Right lobe of liver (tissue), 6 donors: ENCODE data around the gene RHOC. TPM values are rescaled to one million over a fixed set of nuclear protein-coding genes. Genes with fewer than 3 reads are reported as not detected.
"Not testable (repeated sequence)": the region's sequence is repeated elsewhere in the genome, so short reads cannot be mapped to it uniquely, and the experiment has no call there.

Source experiments
- ATAC-seq, 4 donors: fragments of 200-7000 bp; cut with Tn5 transposase; one replicate each; pipeline ENCODE4 v1.9.1; 2020; ENCODE audit warnings: mild to moderate bottlenecking in 4 of 4, moderate library complexity in 4 of 4
- DNase-seq, 3 donors: peaks; one replicate each; pipeline ENCODE4 v3.0.0-alpha.2; 2020
- H3K27ac ChIP-seq, 3 donors: fragments of 200-600 bp; one replicate each; pipeline ENCODE4 v1.8.0; 2022
- H3K27me3 ChIP-seq, 2 donors: fragments of 200-600 bp; one replicate each; pipeline ENCODE4 v1.8.0; 2022
- H3K36me3 ChIP-seq, 4 donors: fragments of 200-600 bp; sonication (generic) in 1 of 4; one replicate each; pipeline versions ENCODE4 v1.5.1 to v1.8.0; 2017 to 2022; ENCODE audit warnings: control low read depth in 1 of 4
- H3K4me1 ChIP-seq, 4 donors: fragments of 200-600 bp; sonication (generic) in 1 of 4; one replicate each; pipeline versions ENCODE4 v1.5.1 to v1.8.0; 2017 to 2022; ENCODE audit warnings: control low read depth in 1 of 4
- H3K4me3 ChIP-seq, 3 donors: fragments of 200-600 bp; one replicate each; pipeline ENCODE4 v1.8.0; 2022
- H3K9me3 ChIP-seq, 4 donors: fragments of 200-600 bp; sonication (generic) in 1 of 4; one replicate each; pipeline versions ENCODE4 v1.5.1 to v1.8.0; 2017 to 2022; ENCODE audit warnings: control low read depth in 1 of 4
- POLR2A ChIP-seq: fragments of 450-650 bp; IDR thresholded peaks from one replicate; pipeline ENCODE4 v1.6.1; 2017; ENCODE audit warnings: antibody characterized with exemption, mild to moderate bottlenecking
- WGBS: methylation state at CpG from one replicate; pipeline ENCODE4 v1.1.6; 2018; ENCODE audit warnings: low coverage, low lambda C conversion rate; ENCODE audit not compliant: insufficient coverage; ENCODE audit errors: missing lambda C conversion rate; 5-methylcytosine and 5-hydroxymethylcytosine counted together
- intact Hi-C, 2 donors: fragments of 100-400 bp; cut with DNase I; formaldehyde crosslinking; loops; one replicate each; pipeline versions ENCODE4 v1.11.2 to v1.14.1; 2022
- total RNA-seq, 6 experiments: library from RNA; depleted of rRNA in 2 of 6; stranded (reverse); fragments of >200 nt in 2 of 6; fragmentation: NEBNext Ultra II Directional in 3 of 6; extraction: Animal tissue kit (Norgen Biotek cat#: 25700) in 3 of 6; gene quantifications; one replicate each; pipeline versions ENCODE4 v1.1.0 to v1.2.4, GENCODE V29; 2016 to 2023
- TF ChIP-seq, protein P1 (sequence below), 4 donors: fragments of 200-600 bp in 3 of 4; fragments of 450-650 bp in 1 of 4; IDR thresholded peaks; one replicate each; pipeline versions ENCODE4 v1.5.1 to v1.8.0; 2016 to 2022; ENCODE audit warnings: antibody characterized with exemption in 4 of 4, mild to moderate bottlenecking in 2 of 4
- donor health status: DM: no; HTN: yes; CAD: no.
- donor health status: DM: no; HTN: no; CAD: no.
- donor health status: DM: no; HTN: no; CAD: no.
- donor health status: DM: no; HTN: yes; CAD: no.
- donor health status: DM: no; HTN: yes; CAD: no.

Gene RHOC
- total RNA-seq, 6 experiments from 2014 or later: 47.9 to 207 (median 107) TPM

DNA sequence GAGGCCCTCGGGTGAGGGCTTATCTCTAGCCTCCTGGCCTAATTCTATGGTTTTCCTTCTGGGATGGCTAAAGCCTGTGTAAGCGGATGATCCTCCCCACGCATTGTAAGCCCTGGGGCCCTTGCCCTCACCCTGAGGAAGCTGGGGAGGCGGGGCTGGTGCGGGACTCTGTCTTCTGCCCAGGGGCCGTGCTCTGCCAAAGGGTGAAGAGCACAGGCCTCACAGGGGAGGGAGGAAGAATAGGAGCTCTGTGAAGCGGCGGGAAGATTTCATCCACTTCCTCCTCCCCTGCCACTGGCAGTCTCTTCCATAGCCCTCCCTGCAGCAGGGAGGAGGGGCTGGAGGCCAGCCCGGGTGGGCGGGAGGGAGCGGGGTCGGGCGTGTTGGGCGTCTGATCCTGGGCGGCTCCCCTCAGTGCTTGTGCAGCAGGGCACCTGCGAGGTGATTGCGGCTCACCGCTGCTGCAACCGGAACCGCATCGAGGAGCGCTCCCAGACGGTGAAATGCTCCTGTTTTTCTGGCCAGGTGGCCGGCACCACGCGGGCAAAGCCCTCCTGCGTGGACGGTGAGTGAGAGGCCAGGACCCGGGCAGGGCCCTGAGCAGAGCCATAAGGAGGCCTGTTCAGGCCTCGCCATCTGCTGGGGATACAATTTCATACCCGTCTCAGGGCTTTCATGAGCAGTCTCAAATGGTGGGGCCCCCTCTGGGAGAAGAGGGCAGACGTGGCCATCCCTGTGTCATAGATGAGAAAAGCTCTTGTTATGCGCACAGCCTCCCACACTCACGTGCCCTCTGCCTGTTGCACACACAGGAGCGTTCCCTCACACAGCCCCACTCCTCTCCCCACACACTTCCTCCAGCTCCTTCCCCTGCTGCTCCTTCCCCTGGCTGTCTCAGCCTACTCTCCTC, 15.9 kb upstream of the RHOC start:
- Histone ChIP-seq H3K4me1 (peaks cover 0 to 6% (median 2%) of the 10 kb centered on the region in 4 donors), H3K36me3 (no peaks in the 10 kb centered on the region), H3K27ac (no peak overlapping the region), H3K4me3 (no peak overlapping the region), H3K27me3 (no peaks in the 10 kb centered on the region), H3K9me3 (no peaks in the 10 kb centered on the region)
- no peak for DNase-seq
- intact Hi-C loops: no loop called here
- no peak for TF ChIP-seq POLR2A
- TF ChIP-seq, protein P1, sequence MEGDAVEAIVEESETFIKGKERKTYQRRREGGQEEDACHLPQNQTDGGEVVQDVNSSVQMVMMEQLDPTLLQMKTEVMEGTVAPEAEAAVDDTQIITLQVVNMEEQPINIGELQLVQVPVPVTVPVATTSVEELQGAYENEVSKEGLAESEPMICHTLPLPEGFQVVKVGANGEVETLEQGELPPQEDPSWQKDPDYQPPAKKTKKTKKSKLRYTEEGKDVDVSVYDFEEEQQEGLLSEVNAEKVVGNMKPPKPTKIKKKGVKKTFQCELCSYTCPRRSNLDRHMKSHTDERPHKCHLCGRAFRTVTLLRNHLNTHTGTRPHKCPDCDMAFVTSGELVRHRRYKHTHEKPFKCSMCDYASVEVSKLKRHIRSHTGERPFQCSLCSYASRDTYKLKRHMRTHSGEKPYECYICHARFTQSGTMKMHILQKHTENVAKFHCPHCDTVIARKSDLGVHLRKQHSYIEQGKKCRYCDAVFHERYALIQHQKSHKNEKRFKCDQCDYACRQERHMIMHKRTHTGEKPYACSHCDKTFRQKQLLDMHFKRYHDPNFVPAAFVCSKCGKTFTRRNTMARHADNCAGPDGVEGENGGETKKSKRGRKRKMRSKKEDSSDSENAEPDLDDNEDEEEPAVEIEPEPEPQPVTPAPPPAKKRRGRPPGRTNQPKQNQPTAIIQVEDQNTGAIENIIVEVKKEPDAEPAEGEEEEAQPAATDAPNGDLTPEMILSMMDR (IDR thresholded peaks at IDR 0.05): no peak
- ATAC-seq: peak; percentile 11 to 39 (median 24)
- WGBS: 39% methylated on average over 7 of the region's 35 CpGs

DNA sequence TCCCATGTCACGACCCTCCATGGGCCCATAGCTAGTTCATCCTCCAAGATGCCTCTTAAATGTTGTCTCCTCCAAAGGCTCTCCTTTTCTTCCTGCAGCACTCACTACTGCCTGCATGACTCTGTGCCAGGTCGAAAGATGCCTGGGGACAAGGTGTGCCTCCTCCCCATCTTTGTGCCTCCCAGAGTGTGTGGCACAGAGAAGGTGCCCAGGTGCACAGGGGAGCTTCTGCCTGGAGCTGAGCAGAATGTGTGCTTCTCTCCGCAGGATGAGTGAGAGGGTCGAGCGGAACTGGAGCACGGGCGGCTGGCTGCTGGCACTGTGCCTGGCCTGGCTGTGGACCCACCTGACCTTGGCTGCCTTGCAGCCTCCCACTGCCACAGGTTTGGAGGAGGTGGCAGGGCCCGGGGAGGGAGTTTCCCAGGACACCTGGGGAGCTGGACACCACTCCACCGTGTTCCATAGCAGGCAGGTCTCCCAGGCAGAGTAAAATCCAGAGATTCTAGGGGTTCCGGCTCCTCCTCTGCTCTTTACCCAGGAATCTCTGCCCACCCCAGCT, 15.1 kb upstream of the RHOC start:
- peaks cover 0 to 6% (median 2%) of the 10 kb centered on the region in 4 donors for H3K4me1 ChIP-seq
- no peaks in the 10 kb centered on the region for H3K9me3 ChIP-seq
- no peaks in the 10 kb centered on the region for H3K27me3 ChIP-seq
- H3K4me3 ChIP-seq: no peak overlapping the region
- ATAC-seq: no peak
- intact Hi-C loops: loop anchor here in 1 of 2 donors (2.0 kb wide), 1 partner anchor 81 kb away; no protein-coding TSS in a partner anchor
- 50% methylated on average over 3 of the region's 10 CpGs for WGBS
- H3K36me3 ChIP-seq: no peaks in the 10 kb centered on the region
- no peak overlapping the region for H3K27ac ChIP-seq
- no peak for DNase-seq
- TF ChIP-seq, protein P1 (IDR thresholded peaks at IDR 0.05): no peak
- no peak for TF ChIP-seq POLR2A

DNA sequence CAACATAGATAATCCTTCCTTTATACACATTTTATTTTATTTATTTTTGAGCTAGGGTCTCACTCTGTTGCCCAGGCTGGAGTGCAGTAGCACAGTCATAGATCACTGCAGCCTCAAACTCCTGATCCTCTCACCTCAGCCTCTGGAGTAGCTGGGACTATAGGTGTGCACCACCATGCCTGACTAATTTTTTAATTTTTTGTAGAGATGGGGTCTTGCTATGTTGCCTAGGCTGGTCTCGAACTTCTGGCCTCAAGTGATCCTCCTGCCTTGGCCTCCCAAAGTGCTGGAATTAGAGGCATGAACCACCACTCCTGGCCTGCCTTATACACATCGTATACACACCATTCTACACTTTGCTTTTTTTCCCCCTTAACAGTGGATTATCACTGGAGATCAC, 14.4 kb upstream of the RHOC start:
- DNase-seq, H3K4me1 ChIP-seq, H3K36me3 ChIP-seq, H3K4me3 ChIP-seq, ATAC-seq, H3K27ac ChIP-seq, H3K9me3 ChIP-seq, H3K27me3 ChIP-seq: not testable (repeated sequence)
- 83% methylated on average over 2 of the region's 2 CpGs for WGBS
- intact Hi-C loops: loop anchor here in 1 of 2 donors (2.0 kb wide), 1 partner anchor 82 kb away; no protein-coding TSS in a partner anchor

DNA sequence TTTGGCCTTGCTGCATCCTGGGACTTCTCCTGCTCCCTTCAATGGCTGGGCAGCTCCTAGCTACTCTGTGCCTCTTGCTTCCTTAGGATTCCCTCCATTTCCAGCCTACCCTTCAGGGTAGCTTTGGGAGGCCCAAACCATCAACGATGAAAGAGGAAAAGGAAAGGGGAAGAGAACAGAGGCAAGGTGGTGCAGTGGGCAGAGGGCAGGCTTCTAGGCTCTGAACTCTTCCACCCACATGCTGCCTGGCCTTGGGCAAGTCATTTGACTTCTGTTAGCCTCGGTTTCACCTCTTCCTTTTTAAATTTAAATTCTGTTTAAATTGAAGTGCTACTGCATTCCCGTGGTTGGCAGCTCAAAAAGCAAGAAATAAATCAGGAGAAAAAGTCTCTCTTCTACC, 13.9 kb upstream of the RHOC start:
- ATAC-seq (no peak), DNase-seq (no peak)
- intact Hi-C loops: loop anchor here in 1 of 2 donors (2.0 kb wide), 1 partner anchor 82 kb away; no protein-coding TSS in a partner anchor
- Histone ChIP-seq H3K4me1 (peaks cover 0 to 11% (median 4%) of the 10 kb centered on the region in 4 donors), H3K4me3 (no peak overlapping the region), H3K27ac (no peak overlapping the region), H3K36me3 (no peaks in the 10 kb centered on the region), H3K27me3 (no peaks in the 10 kb centered on the region), H3K9me3 (no peaks in the 10 kb centered on the region)
- WGBS: 65% methylated on average over 3 of the region's 3 CpGs
- TF ChIP-seq, protein P1 (IDR thresholded peaks at IDR 0.05): no peak
- TF ChIP-seq POLR2A: no peak

DNA sequence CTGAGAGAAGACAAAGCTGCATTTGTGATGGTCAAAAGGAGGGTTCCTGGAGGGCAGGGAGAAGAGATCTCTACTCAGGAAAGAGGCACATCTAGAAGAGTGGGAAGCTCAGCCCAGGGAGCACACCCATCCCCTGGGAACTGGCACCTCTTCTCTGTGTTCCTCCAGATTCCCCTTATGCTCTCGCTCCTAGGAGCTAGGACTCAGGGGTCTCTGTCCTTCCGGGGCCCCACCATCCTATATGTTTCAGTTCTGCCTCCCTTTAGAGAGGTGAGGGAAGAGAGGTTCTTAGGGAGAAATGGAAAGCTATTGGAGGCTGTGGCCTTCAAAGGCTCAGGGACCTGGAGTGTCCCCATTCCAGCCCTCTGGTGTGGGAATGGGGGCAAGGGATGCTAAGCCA, 12.8 kb upstream of the RHOC start:
- H3K27me3 ChIP-seq: no peaks in the 10 kb centered on the region
- peaks cover 0 to 13% (median 6%) of the 10 kb centered on the region in 4 donors for H3K4me1 ChIP-seq
- no peaks in the 10 kb centered on the region for H3K36me3 ChIP-seq
- H3K4me3 ChIP-seq: no peak overlapping the region
- no peak for TF ChIP-seq POLR2A
- TF ChIP-seq, protein P1 (IDR thresholded peaks at IDR 0.05): no peak
- no peaks in the 10 kb centered on the region for H3K9me3 ChIP-seq
- DNase-seq (no peak), ATAC-seq (no peak)
- intact Hi-C loops: loop anchor here (2.0 to 5.0 kb wide), 2 partner anchors 83 kb away; no protein-coding TSS in a partner anchor
- H3K27ac ChIP-seq: no peak overlapping the region
- 90% methylated on average over 2 of the region's 2 CpGs for WGBS
